H54 (cell line): ENCODE measurements around the gene BCDIN3D.

Experiments used
- DNase-seq: peaks from one replicate; pipeline ENCODE4 v3.0.0; 2011; ENCODE audit warnings: low spot score, mixed read lengths; ENCODE audit not compliant: insufficient read length
- FAIRE-seq: peaks from 3 replicates; lab custom pipeline; 2011; peaks lifted over from hg19 to GRCh38; lab: Jason Lieb, UNC
- POLR2A ChIP-seq: IDR thresholded peaks from 2 replicates; pipeline ENCODE4 v1.6.1; 2011; ENCODE audit warnings: low read depth, mild to moderate bottlenecking, low read length

The BCDIN3D gene

GRCh38 chr12:49796606-49797448 lies 46.1 kb downstream of the BCDIN3D start:
- no peak for TF ChIP-seq POLR2A
- DNase-seq (no peak), FAIRE-seq (no peak)

- no peak for FAIRE-seq
- no peak for DNase-seq
- TF ChIP-seq POLR2A: no peak
These were observed 46.8 kb downstream of the BCDIN3D start for GRCh38 chr12:49796155-49796554.

GRCh38 chr12:49795654-49796105 lies 47.2 kb downstream of the BCDIN3D start:
- no peak for TF ChIP-seq POLR2A
- FAIRE-seq: no peak
- DNase-seq: no peak

GRCh38 chr12:49794811-49795653 lies 47.9 kb downstream of the BCDIN3D start:
- no peak for DNase-seq
- no peak for FAIRE-seq
- no peak for TF ChIP-seq POLR2A

- DNase-seq (no peak), FAIRE-seq (no peak)
- TF ChIP-seq POLR2A: no peak
These were observed 48.9 kb downstream of the BCDIN3D start for GRCh38 chr12:49794021-49794420.

GRCh38 chr12:49793620-49794019 lies 49.3 kb downstream of the BCDIN3D start:
- FAIRE-seq: no peak
- DNase-seq: no peak
- TF ChIP-seq POLR2A: no peak

- no peak for TF ChIP-seq POLR2A
- DNase-seq: no peak
- no peak for FAIRE-seq
These were observed 49.8 kb downstream of the BCDIN3D start for GRCh38 chr12:49792976-49793580.

GRCh38 chr12:49792181-49792970 lies 50.5 kb downstream of the BCDIN3D start:
- FAIRE-seq: no peak
- no peak for TF ChIP-seq POLR2A
- DNase-seq: no peak

- no peak for TF ChIP-seq POLR2A
- DNase-seq (no peak), FAIRE-seq (no peak)
These were observed 51.2 kb downstream of the BCDIN3D start for GRCh38 chr12:49791700-49792099.

- TF ChIP-seq POLR2A: no peak
- FAIRE-seq: no peak
- no peak for DNase-seq
These were observed 52.0 kb downstream of the BCDIN3D start for GRCh38 chr12:49790741-49791555.

- no peak for DNase-seq
- no peak for FAIRE-seq
- TF ChIP-seq POLR2A: no peak
These were observed 52.9 kb downstream of the BCDIN3D start for GRCh38 chr12:49789992-49790391.

GRCh38 chr12:49787672-49788071 lies 55.2 kb downstream of the BCDIN3D start:
- no peak for DNase-seq
- no peak for FAIRE-seq
- TF ChIP-seq POLR2A: no peak
